ENCODE data around the gene NRXN3. TPM values are rescaled to one million over a fixed set of nuclear protein-coding genes. Genes with fewer than 3 reads are reported as not detected.

NRXN3 gene
- total and polyA plus RNA-seq, 2 of the 13 experiments (the other 11 are each of a cell fraction or from before 2014, with no cell fraction given): 0.03 TPM; not detected in 1

- TF ChIP-seq HNF1A (IDR thresholded peaks at IDR 0.05; ENCODE audit: low read depth) (no peak), HNF1A (CRISPR knock-in tag; IDR thresholded peaks at IDR 0.05; ENCODE audit: borderline replicate concordance) (no peak), RORA (CRISPR knock-in tag; IDR thresholded peaks at IDR 0.05) (no peak), ZNF275 (CRISPR knock-in tag; IDR thresholded peaks at IDR 0.05; ENCODE audit: borderline replicate concordance) (no peak), MXD1 (CRISPR knock-in tag; IDR thresholded peaks at IDR 0.05) (no peak), SOX13 (IDR thresholded peaks at IDR 0.05) (no peak), SOX13 (CRISPR knock-in tag; conservative IDR thresholded peaks at IDR 0.05 in 1 of 2, IDR thresholded peaks at IDR 0.05 in 1 of 2) (no peak), DRAP1 (CRISPR knock-in tag; IDR thresholded peaks at IDR 0.05) (no peak)
Measured at GRCh38 chr14:78725086-78725485, 554.9 kb downstream of the NRXN3 start (continued).

Data from HepG2 (cell line).